GM19025 (cell line): ENCODE results near the gene CECR2.

Source experiments
- ATAC-seq: cut with Tn5 transposase; IDR thresholded peaks from one replicate; pipeline ENCODE4 v1.9.1; 2021; ENCODE audit warnings: mild to moderate bottlenecking, low read depth, moderate library complexity; ENCODE audit not compliant: unreplicated experiment

Gene CECR2

DNA sequence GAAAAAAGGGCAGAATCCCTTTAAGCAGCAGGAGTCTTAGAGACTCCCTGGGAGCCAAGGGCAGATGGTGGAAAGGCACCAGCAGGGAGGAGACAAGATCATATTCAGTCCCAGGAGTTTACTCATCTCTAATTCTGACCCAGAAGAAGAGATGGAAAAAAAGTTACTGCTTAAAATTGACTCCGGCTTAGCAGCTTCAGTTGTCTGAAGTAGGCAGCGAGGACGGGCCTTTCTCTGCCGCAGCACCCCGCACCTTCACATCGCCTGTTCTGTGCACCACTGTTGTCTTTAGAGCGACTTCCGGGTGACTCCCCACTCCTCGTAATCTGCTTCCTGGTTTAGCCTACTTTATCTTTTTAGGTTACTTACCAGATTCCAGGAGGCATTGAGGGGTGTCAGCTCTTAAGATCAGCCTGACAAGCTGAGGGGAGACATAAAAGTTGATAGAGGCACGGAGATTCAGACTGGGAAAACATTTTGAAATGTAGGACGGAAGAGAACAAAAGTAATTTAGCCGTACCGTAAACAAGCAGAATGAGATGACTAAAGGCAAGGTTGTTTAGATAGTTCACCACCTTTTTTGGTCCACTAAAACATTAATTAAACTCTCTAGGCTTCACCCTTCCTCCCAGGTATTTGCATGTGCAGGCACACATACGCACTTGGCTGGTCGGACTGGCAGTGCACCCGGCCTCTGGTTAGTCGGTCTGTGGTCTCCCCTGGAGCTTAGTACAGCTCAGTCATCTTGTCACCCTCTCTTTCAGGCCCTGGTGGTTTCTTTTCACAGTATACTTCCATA lies 74.3 kb downstream of the CECR2 start:
- ATAC-seq = no peak

DNA sequence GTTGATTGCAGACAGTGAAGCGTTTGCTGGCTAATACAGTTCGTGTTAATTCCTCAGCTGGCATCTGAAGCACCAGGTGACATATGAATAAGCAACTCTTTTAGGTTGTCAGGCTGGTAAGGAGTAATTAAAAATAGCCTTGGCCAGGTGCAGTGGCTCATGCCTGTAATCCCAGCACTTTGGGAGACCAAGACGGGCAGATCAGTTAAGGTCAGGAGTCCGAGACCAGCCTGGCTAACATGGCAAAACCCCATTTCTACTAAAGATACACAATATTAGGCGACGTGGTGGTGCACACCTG lies 74.9 kb downstream of the CECR2 start:
- ATAC-seq = no peak

DNA sequence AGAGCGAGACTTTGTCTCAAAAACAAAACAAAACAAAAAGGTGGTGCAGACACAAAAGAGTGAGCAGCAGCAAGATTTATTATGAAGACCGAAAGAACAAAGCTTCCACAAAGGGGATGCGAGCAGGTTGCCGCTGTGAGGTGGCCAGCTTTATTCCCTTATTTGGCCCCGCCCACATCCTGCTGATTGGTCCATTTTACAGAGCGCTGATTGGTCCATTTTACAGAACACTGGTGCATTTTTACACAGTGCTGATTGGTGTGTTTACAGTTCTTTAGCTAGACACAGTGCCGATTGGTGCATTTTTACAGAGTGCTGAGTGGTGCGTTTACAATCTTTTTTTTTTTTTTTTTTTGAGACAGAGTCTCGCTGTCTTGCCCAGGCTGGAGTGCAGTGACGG lies 77.4 kb downstream of the CECR2 start:
- ATAC-seq = no peak

DNA sequence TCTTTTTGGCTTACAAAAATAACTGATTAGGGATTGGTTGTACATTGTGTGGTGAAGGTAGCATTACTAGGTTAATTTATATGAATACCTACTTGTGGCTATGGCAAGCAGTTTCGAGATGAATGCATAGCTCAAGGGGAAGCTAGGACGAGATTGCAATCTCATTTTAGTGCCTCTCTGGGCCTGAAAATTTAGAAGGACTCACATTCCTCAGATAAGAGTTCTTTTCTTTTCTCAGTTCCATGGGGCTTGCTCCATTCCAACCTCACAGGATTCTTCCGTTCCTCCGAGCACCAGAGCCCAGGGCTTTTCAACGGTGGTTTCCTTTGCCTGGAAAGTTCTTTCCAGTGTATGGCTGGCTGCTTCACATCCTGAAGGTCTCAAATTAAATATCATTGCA lies 82.1 kb downstream of the CECR2 start:
- ATAC-seq = no peak

DNA sequence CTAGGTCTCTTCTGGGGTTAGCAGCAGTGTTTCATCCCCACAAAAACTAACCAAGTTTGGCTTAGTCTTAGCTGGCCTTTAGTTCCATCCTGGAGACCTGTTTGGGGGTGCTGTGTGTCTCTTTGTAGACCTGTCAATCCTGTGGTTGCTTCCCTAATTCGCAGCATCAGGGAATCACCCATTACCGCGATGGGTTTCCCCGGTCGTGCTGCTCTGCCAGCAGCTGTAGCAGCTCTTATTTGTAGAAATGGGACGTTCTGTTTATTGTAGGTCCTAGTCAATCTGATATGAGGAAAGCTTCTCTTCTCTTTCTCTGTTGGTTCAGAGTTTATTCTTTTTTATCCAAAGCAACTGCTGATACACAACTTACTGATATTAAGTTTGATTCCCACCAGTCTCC lies 91.6 kb downstream of the CECR2 start:
- no peak for ATAC-seq

DNA sequence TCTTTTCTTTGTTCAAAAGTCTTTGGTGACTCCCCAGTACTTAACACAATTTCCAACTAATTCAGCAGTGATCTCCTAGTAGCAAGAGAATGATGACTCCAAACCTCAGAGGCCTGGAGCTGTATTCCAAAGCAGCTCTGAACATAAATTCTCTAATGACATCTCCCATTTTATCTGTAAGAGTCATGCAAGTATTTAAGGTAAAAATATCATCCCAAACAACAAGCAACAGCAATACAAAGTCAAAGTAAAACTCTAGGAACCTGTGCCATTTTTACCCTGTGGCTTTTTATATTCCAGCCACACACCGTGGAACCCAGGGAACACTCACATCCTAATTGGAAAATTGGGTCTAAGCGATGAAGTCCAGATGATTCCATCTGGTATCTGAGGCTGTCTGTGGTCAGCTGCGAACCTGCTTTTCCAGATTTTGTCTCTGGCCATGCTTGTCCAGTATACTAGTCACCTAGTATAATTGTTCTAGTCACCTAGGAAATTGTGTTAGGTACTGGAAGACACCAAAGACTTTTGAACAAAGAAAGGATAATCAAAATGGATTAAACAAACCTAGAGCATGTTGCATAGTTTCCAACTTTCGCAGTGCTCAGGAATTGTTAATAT lies 101.7 kb downstream of the CECR2 start:
- no peak for ATAC-seq

DNA sequence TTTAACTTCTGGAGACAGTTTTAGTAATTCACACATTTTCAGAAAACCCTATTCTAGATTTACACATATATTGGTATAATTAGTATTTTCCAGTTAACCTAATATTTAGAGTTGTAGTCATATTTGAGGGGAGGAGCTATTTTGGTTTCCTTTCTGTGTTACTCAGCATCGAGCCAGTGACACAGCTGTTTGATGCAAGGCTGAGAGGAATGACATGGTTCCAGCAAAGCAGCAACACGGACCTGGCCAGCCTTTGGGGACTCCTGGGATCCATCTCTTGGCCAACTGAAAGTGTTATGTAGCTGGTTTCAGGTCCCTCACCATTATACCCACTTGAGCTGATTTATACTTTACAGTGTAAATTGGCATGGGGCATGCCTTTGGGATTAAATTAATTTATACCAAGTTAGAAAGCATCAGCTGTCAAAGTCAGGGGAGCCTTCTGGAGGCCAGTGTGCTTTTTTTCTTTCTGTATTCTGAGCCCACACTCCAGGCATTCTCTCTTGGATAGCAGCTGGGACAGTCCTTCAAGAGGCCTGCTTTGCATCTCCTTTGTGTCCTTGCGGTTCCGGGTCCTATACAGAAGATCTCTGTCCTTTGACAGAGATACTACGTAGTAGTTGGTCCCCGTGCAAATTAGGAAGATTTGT lies 102.8 kb downstream of the CECR2 start:
- ATAC-seq = no peak

DNA sequence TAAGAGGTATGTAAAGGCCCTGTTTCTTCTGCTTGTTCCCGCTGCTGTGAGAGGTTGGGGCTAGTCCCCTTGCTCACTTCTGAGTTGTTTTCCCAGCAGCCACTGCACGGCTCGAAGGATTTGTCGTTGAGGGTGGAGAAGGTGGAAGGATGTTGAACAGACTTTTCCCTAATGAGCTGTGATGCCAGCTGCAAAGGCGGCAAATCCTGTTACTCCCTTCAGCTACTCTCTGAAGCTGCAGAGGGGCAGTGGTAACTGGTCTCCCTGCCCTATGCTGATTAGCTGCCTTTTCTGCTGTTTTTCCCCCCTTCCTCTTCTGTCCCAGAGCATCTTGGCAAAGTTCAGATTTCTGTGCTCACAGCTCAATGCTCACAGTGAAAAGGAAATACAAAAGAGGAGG lies 103.7 kb downstream of the CECR2 start:
- no peak for ATAC-seq

DNA sequence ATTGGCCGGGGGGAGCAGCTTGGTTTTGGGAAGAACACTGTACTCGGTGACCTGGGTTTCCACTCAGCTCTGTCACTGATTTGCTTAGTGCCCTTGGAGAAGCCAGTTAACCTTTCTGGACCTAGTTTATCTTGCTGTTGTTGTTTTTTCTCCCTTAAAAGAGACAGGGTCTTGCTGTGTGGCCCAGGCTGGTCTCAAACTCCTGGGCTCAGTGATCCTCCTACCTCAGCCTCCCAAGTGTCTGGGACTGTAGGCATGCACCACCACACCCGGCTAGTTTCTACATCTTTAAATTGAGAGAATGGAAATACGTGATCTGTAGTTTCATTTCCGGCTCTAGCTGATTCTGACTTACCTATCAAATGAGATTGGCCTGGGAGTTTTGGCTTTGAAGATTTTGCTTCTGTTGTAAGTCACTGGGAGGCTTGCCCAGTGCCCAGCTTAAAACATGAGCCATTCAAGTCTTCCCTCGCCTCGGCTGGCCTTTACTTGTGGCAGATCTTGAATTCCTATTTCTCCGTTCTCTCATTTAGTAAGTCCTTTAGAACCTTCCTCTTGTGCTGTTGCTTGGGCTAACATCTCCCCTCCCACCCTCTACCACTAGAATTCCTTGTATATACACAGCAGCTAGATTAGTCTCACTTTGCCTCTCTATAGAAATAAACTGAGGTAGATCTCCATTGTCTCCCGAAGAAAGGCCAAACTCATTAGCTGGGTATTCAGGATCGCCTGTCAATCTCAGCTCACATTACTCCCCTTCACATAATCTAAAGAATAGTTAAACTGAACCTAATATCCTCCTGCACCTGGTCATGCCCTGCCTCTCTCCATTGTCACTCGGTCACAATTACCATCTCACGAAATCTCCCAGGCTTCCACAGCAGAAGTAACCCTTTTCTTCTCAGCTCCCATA lies 106.3 kb downstream of the CECR2 start:
- no peak for ATAC-seq

DNA sequence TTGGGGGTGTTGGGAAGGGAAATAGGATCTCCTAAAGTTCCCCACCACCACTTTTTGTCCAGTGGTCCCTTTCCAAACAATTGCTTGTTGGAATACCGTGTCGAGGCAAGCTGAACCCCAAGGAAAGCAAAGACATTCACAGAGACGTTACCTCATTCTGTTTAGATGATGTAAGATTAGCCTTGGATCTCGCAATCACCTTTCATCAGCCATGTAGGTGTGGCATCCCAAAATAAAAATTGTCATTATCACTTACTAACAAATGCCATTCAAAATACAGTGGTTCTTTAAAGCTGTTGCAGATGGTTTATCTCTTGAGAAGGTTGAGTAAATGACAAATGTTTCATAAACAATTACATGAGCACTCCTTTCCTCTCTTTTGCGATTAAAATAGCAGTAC lies 107.6 kb downstream of the CECR2 start:
- no peak for ATAC-seq

DNA sequence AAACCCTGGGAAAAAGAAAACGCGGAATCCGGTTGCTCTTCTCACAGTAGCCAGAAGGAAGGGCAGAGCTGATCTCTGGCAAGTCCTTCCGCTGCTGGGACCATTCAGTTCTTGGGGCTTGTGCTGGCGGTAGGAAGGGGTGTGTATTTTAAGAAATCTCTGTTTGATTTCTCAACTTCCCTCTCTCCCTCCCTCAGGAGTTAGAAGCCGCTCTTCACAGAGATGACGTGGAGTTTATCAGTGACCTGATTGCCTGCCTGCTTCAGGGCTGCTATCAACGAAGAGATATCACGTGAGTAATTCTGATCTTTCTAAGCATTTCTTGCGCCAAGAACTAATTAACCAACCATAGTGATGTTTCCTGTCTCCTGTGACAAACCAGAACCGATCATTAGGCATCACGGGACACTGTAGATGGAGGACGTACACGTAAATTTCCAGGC lies 108.2 kb downstream of the CECR2 start:
- ATAC-seq = no peak

DNA sequence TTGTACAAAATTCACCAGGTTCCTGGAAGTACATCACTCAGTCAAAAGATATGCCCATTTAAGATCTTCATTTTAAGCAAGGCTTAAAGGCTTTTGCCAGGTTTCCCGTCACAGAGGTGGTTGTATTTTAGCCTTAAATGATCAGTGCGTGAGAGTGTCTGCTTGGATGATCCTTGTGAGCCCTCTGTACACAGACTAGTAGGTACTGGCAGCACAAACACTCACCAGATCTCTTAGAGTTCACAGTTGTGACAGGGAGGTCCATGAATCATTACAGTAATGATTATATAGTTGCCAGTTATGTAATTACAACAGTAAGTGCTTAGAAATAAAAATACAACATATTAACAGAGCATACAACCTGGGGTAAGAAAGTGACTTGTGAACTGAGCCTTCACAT lies 109.9 kb downstream of the CECR2 start:
- ATAC-seq = no peak

DNA sequence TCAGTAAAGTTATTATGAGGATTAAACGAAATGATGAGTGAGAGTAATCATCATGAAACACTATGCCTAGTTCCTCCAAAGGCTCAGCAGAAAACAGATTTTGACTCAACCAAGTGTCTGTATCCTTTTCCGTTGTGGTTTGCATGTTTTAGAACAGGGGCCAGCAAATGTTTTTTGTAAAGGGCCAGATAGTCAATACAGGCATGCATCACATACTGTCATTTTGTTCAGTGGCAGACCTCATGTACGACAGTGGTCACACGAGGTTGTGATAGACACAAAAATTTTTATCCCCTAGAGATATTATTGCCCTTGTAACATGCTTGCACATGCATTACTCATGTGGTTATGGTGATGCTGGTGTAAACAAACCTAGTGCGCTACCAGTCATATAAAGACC lies 112.2 kb downstream of the CECR2 start:
- no peak for ATAC-seq

DNA sequence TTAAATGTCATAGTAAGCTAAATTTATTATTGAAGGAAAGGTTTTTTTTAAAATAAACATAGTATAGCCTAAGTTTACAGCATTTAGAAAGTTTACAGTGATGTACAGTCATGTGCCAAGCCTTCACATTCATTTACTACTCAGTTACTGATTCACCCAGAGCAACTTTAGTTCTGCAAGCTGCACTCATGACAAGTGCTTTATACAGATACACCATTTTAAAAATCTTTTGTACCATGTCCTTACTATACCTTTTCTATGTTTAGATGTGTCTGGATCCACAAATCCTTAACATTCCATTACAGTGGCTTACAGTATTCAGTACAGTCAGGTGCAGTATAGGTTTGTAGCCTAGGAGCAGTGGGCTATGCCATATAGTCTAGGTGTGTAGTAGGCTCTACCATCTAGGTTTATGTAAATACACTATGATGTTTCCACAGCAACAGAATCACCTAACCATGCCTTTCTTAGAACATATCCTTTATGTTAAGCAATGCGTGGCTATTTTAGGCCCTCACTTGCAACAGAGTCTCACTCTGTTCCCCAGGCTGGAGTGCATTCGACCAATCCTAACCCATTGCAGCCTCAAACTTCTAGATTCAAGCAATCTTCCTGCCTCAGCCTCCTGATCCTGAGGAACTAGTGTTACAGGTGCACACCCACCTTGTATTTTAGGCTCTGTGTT lies 114.6 kb downstream of the CECR2 start:
- ATAC-seq = no peak

DNA sequence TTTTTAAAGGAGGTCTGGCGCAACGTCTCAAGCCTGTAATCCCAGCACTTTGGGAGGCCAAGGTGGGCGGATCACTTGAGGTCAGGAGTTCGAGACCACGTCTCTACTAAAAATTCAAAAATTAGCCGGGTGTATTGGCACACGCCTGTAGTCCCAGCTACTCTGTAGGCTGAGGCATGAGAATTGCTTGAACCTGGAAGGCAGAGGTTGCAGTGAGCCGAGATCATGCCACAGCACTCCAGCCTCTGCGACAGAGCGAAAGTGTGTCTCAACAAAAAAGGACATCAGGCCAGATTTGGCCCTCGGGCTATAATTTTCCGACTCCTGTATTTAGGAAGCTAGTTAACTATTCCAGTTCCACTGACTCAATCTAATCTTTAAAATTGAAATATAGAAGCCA lies 115.3 kb downstream of the CECR2 start:
- ATAC-seq = no peak

DNA sequence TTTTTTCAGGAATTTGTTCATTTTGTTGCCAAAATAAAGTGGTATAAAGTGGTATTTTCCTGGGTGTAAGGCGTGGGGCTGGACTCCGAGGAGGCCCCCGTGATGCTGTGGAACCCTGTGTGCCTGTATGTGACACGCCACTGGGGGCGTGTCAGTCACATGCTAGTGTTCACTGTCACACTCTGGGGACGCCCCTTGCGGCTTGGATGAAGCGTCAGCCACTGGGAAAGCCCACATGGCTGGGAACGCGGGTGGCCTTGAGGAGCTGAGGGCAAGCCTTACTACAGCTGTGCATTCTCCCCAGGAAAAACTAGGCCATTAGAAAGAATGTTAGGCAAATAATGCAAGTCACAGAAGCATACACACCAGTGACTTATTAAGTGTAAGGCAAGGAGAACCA lies 117.1 kb downstream of the CECR2 start:
- no peak for ATAC-seq

DNA sequence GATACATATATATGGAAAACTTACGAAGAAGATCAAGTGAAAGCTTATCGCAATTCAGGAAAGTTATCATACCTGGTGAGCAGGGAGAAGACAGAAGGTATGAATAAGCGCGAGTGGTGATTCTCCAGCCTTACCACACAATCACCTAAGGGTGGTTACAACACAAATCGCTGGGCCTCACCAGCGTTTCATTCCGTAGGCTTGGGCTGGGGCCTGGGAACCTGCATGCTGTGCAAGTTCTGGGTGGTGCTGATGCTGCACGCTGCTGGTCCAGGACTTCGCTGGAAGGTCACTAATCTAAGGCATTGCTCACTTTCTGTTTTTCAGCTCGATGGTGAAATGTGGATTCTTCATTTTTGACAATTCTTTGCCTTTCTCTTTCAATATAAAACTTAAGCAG lies 117.5 kb downstream of the CECR2 start:
- no peak for ATAC-seq

DNA sequence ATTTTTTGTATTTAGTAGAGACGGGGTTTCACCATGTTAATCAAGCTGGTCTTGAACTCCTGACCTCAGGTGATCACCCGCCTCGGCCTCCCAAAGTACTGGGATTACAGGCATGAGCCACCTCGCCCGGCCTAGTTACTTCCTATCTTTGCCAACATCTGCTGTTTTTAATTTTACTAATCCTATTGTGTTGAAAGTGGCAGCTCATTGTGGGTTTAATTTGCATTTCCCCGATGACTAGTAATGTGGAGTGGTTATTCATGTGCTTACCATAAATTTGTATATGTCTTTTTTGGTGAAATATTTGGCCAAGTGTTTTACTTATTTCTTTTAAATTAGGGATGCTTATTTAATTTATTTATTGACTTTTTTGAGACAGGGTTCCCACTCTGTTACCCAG lies 119.8 kb downstream of the CECR2 start:
- no peak for ATAC-seq

DNA sequence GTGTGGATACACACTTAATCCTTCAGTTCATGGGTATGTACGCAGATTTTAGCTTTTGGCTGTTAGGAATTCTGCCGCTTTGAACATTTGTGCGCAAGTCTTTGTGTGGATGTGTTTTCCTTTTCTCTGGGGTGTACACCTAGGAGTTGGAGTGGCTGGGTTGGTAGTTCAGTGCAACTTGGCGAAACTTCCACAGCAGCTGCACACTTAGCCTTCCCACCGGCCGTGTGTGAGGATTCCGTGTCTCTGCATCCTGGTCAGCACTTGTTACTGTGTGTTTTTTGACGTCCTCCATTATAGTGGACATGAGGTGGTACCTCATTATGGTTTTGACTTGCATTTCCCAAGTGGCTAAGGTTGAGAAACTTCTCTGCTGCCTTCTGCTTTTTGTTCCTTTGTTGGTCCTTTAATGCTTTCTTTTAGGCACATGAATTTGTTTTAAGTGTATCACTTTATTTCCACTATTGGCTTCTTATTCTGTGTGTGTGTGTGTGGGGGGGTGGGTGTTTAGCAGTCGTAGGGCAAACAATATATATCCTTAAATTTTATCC lies 121.9 kb downstream of the CECR2 start:
- ATAC-seq = no peak

DNA sequence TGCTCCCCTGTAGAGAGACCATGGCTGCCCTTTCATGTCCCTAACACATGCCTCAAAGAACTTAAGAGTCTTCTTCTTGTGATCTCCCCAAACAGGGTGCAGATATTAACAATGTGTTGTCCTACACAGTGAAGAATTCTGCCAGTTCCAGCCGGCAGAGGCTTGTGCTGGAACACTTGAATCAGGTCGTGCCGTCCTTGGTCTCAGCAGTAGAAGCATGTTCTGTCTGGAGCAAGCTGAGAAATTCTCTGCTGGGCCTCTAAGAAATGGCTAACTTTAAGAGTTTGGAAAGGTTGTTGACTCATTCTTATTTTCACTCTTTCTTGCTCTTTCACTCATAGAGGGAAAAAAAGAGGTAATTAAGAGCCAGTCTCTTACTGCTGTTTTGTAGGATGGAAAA lies 123.0 kb downstream of the CECR2 start:
- no peak for ATAC-seq
